GM19099 (cell line): ENCODE results near the gene AIPL1.

Source experiments
- POLR2A ChIP-seq: IDR thresholded peaks from 3 replicates; pipeline ENCODE4 v1.6.1; 2011; ENCODE audit warnings: low read depth; ENCODE audit not compliant: insufficient read length; ENCODE audit errors: extremely low read depth

The AIPL1 gene

DNA sequence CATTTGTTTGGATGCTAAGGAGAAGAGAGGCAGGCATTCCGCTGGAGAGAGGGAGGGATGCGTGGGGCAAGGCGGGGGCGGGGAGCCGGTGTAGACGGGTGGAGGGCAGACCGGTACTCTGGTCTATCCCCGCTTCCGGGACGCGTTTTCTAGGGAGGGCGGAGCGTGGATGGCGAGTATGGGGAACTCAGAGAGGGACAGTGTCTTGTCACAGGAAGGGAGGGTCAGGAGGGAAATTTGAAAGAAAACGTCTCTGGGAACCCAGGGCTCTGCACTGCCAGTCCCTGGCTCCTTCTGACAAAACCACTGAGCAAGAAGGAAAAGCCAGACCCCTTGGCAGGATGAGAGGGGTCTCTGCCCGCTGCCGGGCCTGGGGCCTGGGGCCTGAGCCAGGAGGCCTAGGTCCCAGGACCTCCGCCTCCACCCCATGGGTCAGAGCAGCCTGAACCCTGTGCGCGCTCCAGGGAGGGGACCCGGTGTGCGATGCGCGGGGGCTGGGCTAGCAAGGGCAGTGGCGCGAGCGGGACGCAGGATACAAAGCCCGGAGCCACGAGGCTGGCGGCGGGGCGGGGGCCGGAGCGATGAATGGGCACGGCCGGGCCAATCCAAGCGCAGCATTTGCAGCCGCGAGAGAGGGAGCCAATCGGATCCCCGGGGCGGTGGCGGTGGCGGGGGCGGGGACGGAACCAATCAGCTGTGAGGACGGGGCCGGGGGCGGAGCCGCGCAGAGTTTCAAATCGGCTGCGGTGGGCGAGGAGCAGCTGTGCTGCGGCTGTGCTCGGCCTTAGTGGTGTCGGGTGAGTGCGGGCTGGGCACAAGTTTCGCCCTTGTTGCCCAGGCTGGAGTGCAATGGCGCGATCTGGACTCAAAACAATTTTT is 9.0 kb upstream of the AIPL1 start, which contains the start of gene PIMREG:
PIMREG (plus strand) TSS at position 764 of the 879 bp plus-strand sequence. CDS start 656 bp downstream, outside the sequence.
- TF ChIP-seq POLR2A = peak; percentile 82

GRCh38 chr17:6442775-6443174 is 7.9 kb upstream of the AIPL1 start:
- no peak for TF ChIP-seq POLR2A

GRCh38 chr17:6439951-6440350 is 5.0 kb upstream of the AIPL1 start:
- TF ChIP-seq POLR2A = no peak

- TF ChIP-seq POLR2A = no peak
Measured at GRCh38 chr17:6437956-6438355, 3.0 kb upstream of the AIPL1 start.

- no peak for TF ChIP-seq POLR2A
Measured at GRCh38 chr17:6437466-6437865, 2.5 kb upstream of the AIPL1 start.

DNA sequence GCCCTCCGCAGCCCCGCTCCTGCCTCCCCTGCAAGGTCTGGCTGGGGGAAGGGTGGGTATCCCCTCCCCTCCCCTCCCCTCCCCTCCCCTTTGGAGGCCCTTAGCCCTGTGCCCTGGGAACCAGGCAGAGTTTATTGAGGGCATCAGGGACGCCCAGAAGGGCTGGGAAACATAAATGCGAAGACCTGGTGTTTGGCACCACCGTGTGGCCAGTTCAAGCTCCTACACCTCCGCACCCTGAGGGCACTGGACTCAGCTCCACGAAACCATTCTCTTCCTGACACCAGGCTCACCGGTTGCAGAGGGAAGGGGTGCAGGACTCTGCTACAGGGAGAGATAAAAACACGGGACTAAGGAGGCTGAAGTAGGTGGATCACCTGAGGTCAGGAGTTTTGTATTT is 1.0 kb upstream of the AIPL1 start:
- TF ChIP-seq POLR2A = no peak

GRCh38 chr17:6430769-6431168 is 4.2 kb downstream of the AIPL1 start:
- TF ChIP-seq POLR2A = no peak

- TF ChIP-seq POLR2A = no peak
Measured at GRCh38 chr17:6429266-6429665, 5.7 kb downstream of the AIPL1 start.

GRCh38 chr17:6428207-6428965 is 6.5 kb downstream of the AIPL1 start:
- TF ChIP-seq POLR2A = no peak

DNA sequence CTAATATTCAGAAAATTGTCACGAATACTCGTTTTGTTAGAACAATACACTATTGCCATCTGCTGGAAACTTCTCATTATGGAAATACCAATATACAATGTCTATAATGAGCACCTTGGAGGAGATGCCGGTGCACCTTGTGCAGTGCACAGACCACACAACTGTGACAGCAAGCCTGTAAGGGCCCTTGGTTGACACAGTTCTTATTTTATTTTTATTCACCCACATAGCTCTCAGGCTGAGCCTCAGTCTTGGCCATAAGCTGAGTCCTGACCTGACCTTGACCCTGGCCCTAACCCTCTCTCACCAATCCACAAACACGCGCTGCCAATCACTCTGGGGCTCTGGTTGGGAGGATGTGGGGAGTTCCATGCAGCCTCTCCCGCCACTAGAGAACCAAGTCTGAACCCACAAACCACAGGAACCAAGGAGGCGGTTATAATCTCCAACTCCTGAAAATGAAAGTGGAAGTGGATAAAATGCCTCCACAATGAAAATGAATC is 7.6 kb downstream of the AIPL1 start:
- TF ChIP-seq POLR2A = no peak

DNA sequence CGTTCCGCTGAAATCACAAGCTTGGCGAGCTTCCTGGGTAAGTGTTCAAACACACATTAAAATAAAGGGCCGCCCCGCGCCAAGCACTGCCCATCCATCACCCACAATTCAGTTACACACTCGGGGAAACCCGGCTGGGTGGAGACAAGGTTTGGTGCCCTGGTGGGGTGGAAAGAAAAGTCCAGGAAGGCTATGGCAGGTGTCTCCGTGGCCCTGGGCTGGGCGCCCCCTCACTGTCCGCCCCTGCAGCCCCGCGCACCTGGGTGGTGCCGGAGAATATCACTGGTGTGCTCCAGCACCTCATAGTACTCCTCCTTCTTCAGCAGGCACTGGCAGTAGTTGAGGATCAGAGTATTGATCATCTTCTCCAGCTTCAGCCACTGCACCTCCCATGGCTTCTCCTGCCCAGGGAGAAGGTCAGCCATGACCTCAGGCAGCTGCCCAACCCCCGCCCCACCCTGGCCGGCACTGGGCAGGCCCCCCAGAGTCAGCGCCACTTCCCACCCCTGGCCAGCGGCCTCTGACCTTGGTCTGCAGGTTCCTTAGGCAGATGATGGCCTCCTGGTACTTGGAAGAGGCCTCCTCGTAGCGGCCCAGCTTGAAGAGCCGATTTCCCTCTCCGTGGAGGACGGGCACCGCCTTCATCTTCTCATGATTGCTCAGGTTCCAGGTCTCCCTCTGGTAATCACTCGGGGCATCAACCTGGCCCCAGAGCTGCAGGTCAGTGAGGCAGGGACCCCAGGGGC is 8.4 kb downstream of the AIPL1 start:
- TF ChIP-seq POLR2A = no peak

GRCh38 chr17:6425407-6425806 is 9.5 kb downstream of the AIPL1 start:
- TF ChIP-seq POLR2A = no peak

- TF ChIP-seq POLR2A = no peak
Measured at GRCh38 chr17:6423931-6424330, 11.0 kb downstream of the AIPL1 start.

DNA sequence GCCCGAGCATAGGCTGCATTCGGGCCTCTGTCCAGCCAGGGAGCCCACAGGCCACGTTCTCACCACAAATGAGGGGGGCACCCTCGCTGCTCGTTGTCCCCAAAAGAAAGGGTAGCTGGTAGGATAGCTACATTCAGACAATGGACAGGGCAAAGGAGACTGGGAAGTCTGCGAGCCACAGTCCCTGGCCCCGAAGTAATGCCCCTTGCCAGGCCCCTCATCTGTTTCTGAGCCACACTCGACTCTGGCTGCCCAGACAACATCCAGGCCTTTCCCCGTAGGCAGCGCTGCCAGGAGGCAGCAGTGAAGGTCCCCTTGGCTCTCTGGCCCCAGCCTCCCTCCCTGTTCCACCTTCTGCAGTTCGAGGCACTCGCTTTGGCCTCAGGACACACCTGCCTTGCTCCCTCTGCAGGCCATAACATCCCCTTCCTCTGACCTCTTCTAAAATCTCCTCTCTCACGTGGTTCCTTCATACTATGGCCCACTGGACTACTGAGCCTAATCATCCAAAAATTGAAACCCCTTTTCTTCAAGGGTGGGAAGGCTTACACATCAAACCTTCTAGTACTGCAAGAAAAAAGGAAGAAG is 12.2 kb downstream of the AIPL1 start:
- no peak for TF ChIP-seq POLR2A
